ENCODE measurements around the gene DUSP28.
"Not testable (repeated sequence)": the region's sequence is repeated elsewhere in the genome, so short reads cannot be mapped to it uniquely, and the experiment has no call there.

Gene DUSP28

GRCh38 chr2:240561325-240561971 lies 1.3 kb downstream of the DUSP28 start:
- no peak for DNase-seq

- DNase-seq, result not testable (repeated sequence)
Observed at GRCh38 chr2:240563231-240563630, 3.1 kb downstream of the DUSP28 start.

- DNase-seq, result no peak
Observed at GRCh38 chr2:240563951-240564560, 3.9 kb downstream of the DUSP28 start.

GRCh38 chr2:240564561-240565332 lies 4.6 kb downstream of the DUSP28 start:
- DNase-seq, result no peak

- DNase-seq, result peak; percentile 51
Observed at GRCh38 chr2:240565333-240566202, 5.4 kb downstream of the DUSP28 start.

- peak; percentile 89 for DNase-seq
Observed at GRCh38 chr2:240566203-240567136, 6.3 kb downstream of the DUSP28 start.

GRCh38 chr2:240567137-240567871 lies 7.1 kb downstream of the DUSP28 start:
- peak; percentile 41 for DNase-seq

GRCh38 chr2:240567872-240568677 lies 7.9 kb downstream of the DUSP28 start, which contains the start of gene RNPEPL1:
Gene RNPEPL1 (plus strand): TSS chr2:240568484. CDS start chr2:240568587, 103 bp downstream.
- peak; percentile 46 for DNase-seq

GRCh38 chr2:240568678-240569522 lies 8.7 kb downstream of the DUSP28 start:
- DNase-seq, result peak; percentile 75

- peak; percentile 26 for DNase-seq
Observed at GRCh38 chr2:240569523-240569997, 9.4 kb downstream of the DUSP28 start.

GRCh38 chr2:240569998-240570530 lies 9.9 kb downstream of the DUSP28 start:
- DNase-seq, result no peak

GRCh38 chr2:240570531-240571313 lies 10.6 kb downstream of the DUSP28 start:
- DNase-seq, result peak; percentile 14

- peak; percentile 27 for DNase-seq
Observed at GRCh38 chr2:240571314-240571973, 11.3 kb downstream of the DUSP28 start.

GRCh38 chr2:240572141-240573031 lies 12.2 kb downstream of the DUSP28 start:
- peak; percentile 28 for DNase-seq

GRCh38 chr2:240573071-240573515 lies 12.9 kb downstream of the DUSP28 start:
- no peak for DNase-seq

All from left hindlimb (tissue), 1 donor.